Hepatocyte (in vitro differentiated cells): Measurements from ENCODE around the gene ATAD5.

Experiments
- CTCF ChIP-seq: fragments of 200-600 bp; sonication (generic); IDR thresholded peaks from 2 replicates; pipeline ENCODE4 v1.5.1; 2016; ENCODE audit warnings: antibody characterized with exemption, mild to moderate bottlenecking; ENCODE audit not compliant: poor library complexity
- EZH2 ChIP-seq: fragments of 200-600 bp; sonication (generic); IDR thresholded peaks from 2 replicates; pipeline ENCODE4 v1.6.1; 2016; ENCODE audit warnings: antibody characterized with exemption, mild to moderate bottlenecking, borderline replicate concordance

- no peak for TF ChIP-seq CTCF
- TF ChIP-seq EZH2 = no peak
Measured at GRCh38 chr17:30794372-30794771, 37.4 kb upstream of the ATAD5 start.
